Liver (tissue), 3 donors: ENCODE measurements around the gene TSR1.

ENCODE experiments used
- ATF3 ChIP-seq: IDR thresholded peaks from 2 replicates; pipeline ENCODE4 v1.6.1; 2016; ENCODE audit warnings: antibody characterized with exemption
- CTCF ChIP-seq: fragments of 150-350 bp; IDR thresholded peaks from 2 replicates; pipeline ENCODE4 v1.5.1; 2017; ENCODE audit warnings: improper control_type of control experiment, low read depth, low read length; ENCODE audit not compliant: missing input control
- FOXA1 ChIP-seq: IDR thresholded peaks from 2 replicates; pipeline ENCODE4 v1.6.1; 2016; ENCODE audit warnings: antibody characterized with exemption
- GABPA ChIP-seq, 2 donors: IDR thresholded peaks in 1 of 2; conservative IDR thresholded peaks in 1 of 2; 2 replicates each; pipeline ENCODE4 v1.6.1; 2016; ENCODE audit warnings: antibody characterized with exemption in 2 of 2, mild to moderate bottlenecking in 1 of 2, moderate library complexity in 1 of 2
- JUND ChIP-seq, 2 donors: IDR thresholded peaks; 2 replicates each; pipeline ENCODE4 v1.6.1; 2016; ENCODE audit warnings: antibody characterized with exemption in 2 of 2
- MAX ChIP-seq: IDR thresholded peaks from 2 replicates; pipeline ENCODE4 v1.6.1; 2016; ENCODE audit warnings: antibody characterized with exemption
- RAD21 ChIP-seq, 2 donors: IDR thresholded peaks; 2 replicates each; pipeline ENCODE4 v1.6.1; 2016; ENCODE audit warnings: antibody characterized with exemption in 2 of 2, mild to moderate bottlenecking in 2 of 2
- SP1 ChIP-seq: IDR thresholded peaks from 2 replicates; pipeline ENCODE4 v1.6.1; 2018; ENCODE audit warnings: antibody characterized with exemption, mild to moderate bottlenecking
- TAF1 ChIP-seq: conservative IDR thresholded peaks from 2 replicates; pipeline ENCODE4 v1.6.1; 2016; ENCODE audit warnings: antibody characterized with exemption, mild to moderate bottlenecking
- donor health status: healthy.
- donor health status: healthy.

- TF ChIP-seq CTCF, result no peak
- no peak for TF ChIP-seq RAD21 (IDR thresholded peaks at IDR 0.05)
- TF ChIP-seq ATF3, result no peak
- no peak for TF ChIP-seq FOXA1
- TF ChIP-seq MAX, result no peak
- TF ChIP-seq JUND (IDR thresholded peaks at IDR 0.05), result no peak
- no peak for TF ChIP-seq SP1
- TF ChIP-seq GABPA (IDR thresholded peaks at IDR 0.05 in 1 of 2, conservative IDR thresholded peaks at IDR 0.05 in 1 of 2), result no peak
- TF ChIP-seq TAF1, result no peak
Observed at GRCh38 chr17:2312736-2313135, 23.5 kb downstream of the TSR1 start.
